A549 (cell line): Measurements from ENCODE around the gene TSHR. TPM values are rescaled to one million over a fixed set of nuclear protein-coding genes. Genes with fewer than 3 reads are reported as not detected.

ENCODE experiments used
- ATAC-seq, 2 experiments: fragments of 200-7000 bp in 1 of 2; fragments of >200 bp in 1 of 2; cut with Nextera tagmentation in 1 of 2; cut with Tn5 transposase in 1 of 2; 3 replicates each; pipeline versions ENCODE4 v1.8.0 to v1.9.1; 2018 to 2020; ENCODE audit warnings: mild to moderate bottlenecking in 1 of 2, moderate library complexity in 1 of 2
- CTCF ChIA-PET: fragments of 300-600 bp; sonication (Branson Sonifier 250); formaldehyde crosslinking; extraction: SDS; loops from one replicate; lab custom pipeline; 2021; ENCODE audit warnings: antibody characterized with exemption, inconsistent platforms; lab: Yijun Ruan, JAX
- POLR2A ChIA-PET: fragments of 350-600 bp; formaldehyde crosslinking; extraction: SDS; loops from one replicate; lab custom pipeline; 2021; ENCODE audit warnings: antibody characterized with exemption, inconsistent platforms; lab: Yijun Ruan, JAX
- DNase-seq, 2 experiments: peaks; one replicate each; pipeline versions ENCODE4 v3.0.0 to v3.0.0-alpha.2; 2011 to 2016; ENCODE audit warnings: low read depth in 1 of 2, low spot score in 1 of 2
- FAIRE-seq: peaks from 2 replicates; lab custom pipeline; 2011; peaks lifted over from hg19 to GRCh38; lab: Jason Lieb, UNC
- H3K27ac ChIP-seq, 2 experiments: fragments of >200 bp; sonication (Bioruptor Twin); formaldehyde crosslinking; 3 replicates each; pipeline ENCODE4 v1.5.1; 2016 to 2017
- H3K4me1 ChIP-seq: fragments of >200 bp; sonication (Bioruptor Twin); formaldehyde crosslinking; 3 replicates; pipeline ENCODE4 v1.6.1; 2016
- H3K4me2 ChIP-seq: fragments of >200 bp; sonication (Bioruptor Twin); formaldehyde crosslinking; 3 replicates; pipeline ENCODE4 v1.6.1; 2016
- H3K4me3 ChIP-seq: fragments of >200 bp; sonication (Bioruptor Twin); formaldehyde crosslinking; 3 replicates; pipeline ENCODE4 v1.5.1; 2016
- H3K9me3 ChIP-seq: fragments of >200 bp; sonication (Bioruptor Twin); formaldehyde crosslinking; 3 replicates; pipeline ENCODE4 v1.6.1; 2016
- ATOH8 ChIP-seq: fragments of 250-450 bp; sonication (Bioruptor Pico); IDR thresholded peaks from 2 replicates; pipeline ENCODE4 v1.5.0; 2020; ENCODE audit warnings: low read depth, mild to moderate bottlenecking, moderate library complexity
- BCL3 ChIP-seq: fragments of >200 bp; sonication (Bioruptor Twin); formaldehyde crosslinking; IDR thresholded peaks from 3 replicates; pipeline ENCODE4 v1.6.1; 2016
- BHLHE40 ChIP-seq: IDR thresholded peaks from 2 replicates; pipeline ENCODE4 v1.6.1; 2012; ENCODE audit warnings: low read depth, low read length, inconsistent platforms
- EP300 ChIP-seq, 2 experiments: fragments of >200 bp; sonication (Bioruptor Twin); formaldehyde crosslinking; IDR thresholded peaks; 2 replicates in 1 of 2; 3 replicates in 1 of 2; pipeline ENCODE4 v1.6.1; 2016 to 2017
- GATA3 ChIP-seq: IDR thresholded peaks from 2 replicates; pipeline ENCODE4 v1.6.1; 2012; ENCODE audit warnings: borderline replicate concordance
- HES2 ChIP-seq: fragments of >200 bp; sonication (Bioruptor Twin); formaldehyde crosslinking; IDR thresholded peaks from 2 replicates; pipeline ENCODE4 v1.6.1; 2016
- HOXB5 ChIP-seq: fragments of 250-450 bp; sonication (Bioruptor Pico); IDR thresholded peaks from 2 replicates; pipeline ENCODE4 v1.5.0; 2020; ENCODE audit warnings: mild to moderate bottlenecking, moderate library complexity
- JUNB ChIP-seq: fragments of >200 bp; sonication (Bioruptor Twin); formaldehyde crosslinking; IDR thresholded peaks from 2 replicates; pipeline ENCODE4 v1.6.1; 2016
- MAX ChIP-seq: IDR thresholded peaks from 2 replicates; pipeline ENCODE4 v1.6.1; 2012
- MYC ChIP-seq: IDR thresholded peaks from 2 replicates; pipeline ENCODE4 v1.6.1; 2012; ENCODE audit warnings: mild to moderate bottlenecking, inconsistent platforms, low read length, improper control_type of control experiment, borderline replicate concordance
- NPAS2 ChIP-seq: fragments of 250-450 bp; sonication (Bioruptor Pico); IDR thresholded peaks from 2 replicates; pipeline ENCODE4 v1.8.0; 2022; ENCODE audit warnings: mild to moderate bottlenecking, moderate library complexity, borderline replicate concordance
- NR3C1 ChIP-seq: fragments of >200 bp; sonication (Bioruptor Twin); formaldehyde crosslinking; IDR thresholded peaks from 3 replicates; pipeline ENCODE4 v1.6.1; 2017
- PBX3 ChIP-seq: IDR thresholded peaks from 2 replicates; pipeline ENCODE4 v1.6.1; 2012
- PHF8 ChIP-seq: fragments of 200-600 bp; sonication (generic); IDR thresholded peaks from 2 replicates; pipeline ENCODE4 v1.6.1; 2016; ENCODE audit warnings: low read depth, mild to moderate bottlenecking, antibody characterized with exemption, moderate library complexity, borderline replicate concordance
- POLR2AphosphoS2 ChIP-seq: conservative IDR thresholded peaks from 2 replicates; pipeline ENCODE4 v1.6.1; 2012; ENCODE audit warnings: low read length, improper control_type of control experiment, inconsistent platforms
- REST ChIP-seq: fragments of 200-600 bp; sonication (generic); IDR thresholded peaks from 2 replicates; pipeline ENCODE4 v1.6.1; 2016; ENCODE audit warnings: antibody characterized with exemption, mild to moderate bottlenecking, moderate library complexity
- USF2 ChIP-seq: fragments of 450-650 bp; IDR thresholded peaks from 2 replicates; pipeline ENCODE4 v1.6.1; 2014; ENCODE audit warnings: antibody characterized with exemption
- ZFP36 ChIP-seq: fragments of 450-650 bp; IDR thresholded peaks from 2 replicates; pipeline ENCODE4 v1.6.1; 2014; ENCODE audit warnings: borderline replicate concordance; ENCODE audit not compliant: partially characterized antibody
- ZNF302 ChIP-seq: fragments of 250-450 bp; sonication (Bioruptor Pico); IDR thresholded peaks from 2 replicates; pipeline ENCODE4 v1.9.0; 2021; ENCODE audit warnings: inconsistent platforms, mild to moderate bottlenecking, moderate library complexity
- WGBS: methylation state at CpG from one replicate; pipeline ENCODE4 v1.1.6; 2017; ENCODE audit errors: missing lambda C conversion rate; 5-methylcytosine and 5-hydroxymethylcytosine counted together
- polyA plus RNA-seq, 4 experiments: library from polyadenylated mRNA; depleted of rRNA in 3 of 4; stranded (reverse); fragments of >200 nt; fragmentation: RNase III in 1 of 4; extraction: RNeasy Plus Mini Kit Qiagen cat#74134 plus additional on column Dnase treatment in 1 of 4; gene quantifications; 2 replicates in 3 of 4; 3 replicates in 1 of 4; pipeline ENCODE4 v1.2.3, GENCODE V29; 2011 to 2017

TSHR gene
- polyA plus RNA-seq, 2 of the 4 experiments (the other 2 are of a cell fraction): not detected

GRCh38 chr14:81105378-81105777, 150.0 kb downstream of the TSHR start:
- TF ChIP-seq PHF8 (no peak), ZNF302 (no peak), USF2 (no peak), POLR2AphosphoS2 (no peak), HOXB5 (CRISPR knock-in tag) (no peak), HES2 (no peak), EP300 (IDR thresholded peaks at IDR 0.05) (no peak), PBX3 (no peak), NPAS2 (no peak), BCL3 (no peak), GATA3 (no peak), ZFP36 (no peak), MYC (no peak), ATOH8 (no peak), BHLHE40 (no peak), JUNB (no peak), NR3C1 (no peak)
- Histone ChIP-seq H3K4me3 (no peak overlapping the region), H3K4me2 (no peak overlapping the region), H3K9me3 (no peaks in the 10 kb centered on the region), H3K4me1 (no peaks in the 10 kb centered on the region), H3K27ac (no peak overlapping the region)
- 0% methylated on average over 1 of the region's 1 CpG for WGBS
- DNase-seq (no peak), FAIRE-seq (no peak), ATAC-seq (no peak)
- ChIA-PET CTCF (interaction anchor here (0.6 to 1.2 kb wide), 2 partner anchors 35 to 106 kb away, joined by 3 read pairs; no protein-coding TSS in a partner anchor), POLR2A (no interaction called here)

GRCh38 chr14:81105961-81106360, 150.5 kb downstream of the TSHR start:
- DNase-seq: no peak
- ChIA-PET POLR2A (no interaction called here), CTCF (interaction anchor here (0.6 kb wide), 1 partner anchor 106 kb away, joined by 3 read pairs; no protein-coding TSS in a partner anchor)
- 3% methylated on average over 1 of the region's 1 CpG for WGBS
- ATAC-seq: no peak
- Histone ChIP-seq H3K27ac (no peak overlapping the region), H3K4me1 (no peaks in the 10 kb centered on the region), H3K4me3 (no peak overlapping the region), H3K4me2 (no peak overlapping the region), H3K9me3 (no peaks in the 10 kb centered on the region)
- TF ChIP-seq MAX (no peak), REST (no peak)
- no peak for FAIRE-seq
